Stimulated activated effector memory CD8-positive, alpha-beta T cell treated with anti-CD3 and anti-CD28 coated beads, Interleukin-12 subunit alpha, Interleukin-12 subunit beta, amount 100 ng/mL, for 72 hours (primary cell): ENCODE data around the gene SLC2A4.
A peak's percentile ranks its signal among the peaks of the same experiment; 100 is the strongest.

Experiments used
- ATAC-seq: fragments of 150-1000 bp; cut with Tn5 transposase; 2 replicates; pipeline ENCODE4 v1.10.0; 2021
- DNase-seq, 2 donors: peaks; one replicate each; pipeline ENCODE4 v3.0.0; 2021 to 2022; ENCODE audit warnings: low spot score in 2 of 2
- H3K27ac Mint-ChIP-seq: one replicate; pipeline ENCODE4 v1.8.0; 2022; ENCODE audit warnings: mild to moderate bottlenecking, mixed read lengths
- H3K36me3 Mint-ChIP-seq: one replicate; pipeline ENCODE4 v1.8.0; 2022; ENCODE audit warnings: mild to moderate bottlenecking, mixed read lengths
- H3K4me1 Mint-ChIP-seq: one replicate; pipeline ENCODE4 v1.8.0; 2022; ENCODE audit warnings: mixed read lengths
- H3K4me3 Mint-ChIP-seq: one replicate; pipeline ENCODE4 v1.8.0; 2022; ENCODE audit warnings: mild to moderate bottlenecking, mixed read lengths
- H3K9me3 Mint-ChIP-seq: one replicate; pipeline ENCODE4 v1.8.0; 2022; ENCODE audit warnings: mixed read lengths

The SLC2A4 gene

DNA sequence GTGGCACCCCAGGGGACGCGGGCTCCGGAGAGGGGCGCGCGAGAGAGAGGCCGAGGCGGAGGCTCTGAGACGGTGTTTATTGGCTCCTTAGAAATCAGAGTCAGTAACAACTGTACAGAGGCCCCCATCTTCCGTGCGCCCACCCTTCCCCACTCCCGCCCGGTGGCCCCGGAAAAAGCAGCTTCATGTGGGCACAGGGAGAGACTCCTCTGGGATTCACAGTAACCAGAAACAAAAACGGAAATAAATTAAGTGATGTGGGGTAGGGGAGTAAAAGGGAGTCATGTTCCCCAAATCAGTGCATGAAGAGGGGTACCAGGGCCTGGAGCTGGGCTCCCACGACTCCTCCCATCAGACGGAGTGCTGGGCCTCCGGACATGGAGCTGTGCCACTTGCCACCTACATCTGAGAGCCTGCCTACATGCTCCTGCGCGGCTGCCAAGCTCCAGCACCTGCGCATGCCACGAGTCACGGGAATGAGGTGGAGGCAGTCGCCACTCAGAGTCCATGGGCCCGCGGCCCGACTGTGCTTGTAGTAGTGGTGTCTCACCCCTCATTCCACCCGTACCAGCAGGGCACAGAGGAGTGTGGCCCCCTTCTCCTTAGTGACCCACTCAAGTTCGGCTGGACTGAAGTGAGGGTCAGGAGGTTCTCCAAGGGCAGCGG lies 34.2 kb downstream of the SLC2A4 start:
- Mint-ChIP-seq H3K27ac (peak overlapping the region; percentile 93), H3K36me3 (peaks cover 93% of the 10 kb centered on the region), H3K4me3 (peak overlapping the region; percentile 79), H3K9me3 (no peaks in the 10 kb centered on the region), H3K4me1 (peaks cover 58% of the 10 kb centered on the region)
- ATAC-seq (no peak), DNase-seq (no peak)

- Mint-ChIP-seq H3K4me3 (peak overlapping the region; percentile 39), H3K36me3 (peaks cover 93% of the 10 kb centered on the region), H3K4me1 (peaks cover 43% of the 10 kb centered on the region), H3K27ac (peak overlapping the region; percentile 66), H3K9me3 (no peaks in the 10 kb centered on the region)
- DNase-seq = no peak
- ATAC-seq = no peak
These were observed 35.8 kb downstream of the SLC2A4 start for GRCh38 chr17:7317161-7317803.

GRCh38 chr17:7318121-7318860 lies 36.8 kb downstream of the SLC2A4 start:
- peaks cover 93% of the 10 kb centered on the region for H3K36me3 Mint-ChIP-seq
- H3K27ac Mint-ChIP-seq = peak overlapping the region; percentile 89
- no peak for ATAC-seq
- H3K9me3 Mint-ChIP-seq = no peaks in the 10 kb centered on the region
- H3K4me3 Mint-ChIP-seq = no peak overlapping the region
- no peak for DNase-seq
- peaks cover 33% of the 10 kb centered on the region for H3K4me1 Mint-ChIP-seq

DNA sequence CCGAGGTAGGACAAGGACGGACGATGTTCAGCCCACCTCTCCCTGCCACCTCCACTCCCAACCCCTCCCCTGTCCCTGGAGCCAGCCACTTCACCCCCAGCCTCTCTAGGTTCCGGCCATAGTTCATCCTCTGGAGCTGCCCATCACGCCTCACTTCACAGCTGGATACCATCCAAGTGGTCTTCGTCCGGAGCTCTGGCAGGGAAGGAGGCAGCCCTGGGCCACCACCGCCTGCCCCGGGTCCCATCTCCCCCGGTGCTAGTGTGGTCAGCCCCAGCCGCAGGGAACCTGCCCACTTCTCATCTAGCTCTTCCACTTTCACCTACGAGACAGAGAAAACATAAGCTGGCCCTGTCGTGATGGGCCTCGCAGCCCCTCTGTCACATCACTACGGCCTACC lies 39.9 kb downstream of the SLC2A4 start:
- Mint-ChIP-seq H3K4me1 (peaks cover 19% of the 10 kb centered on the region), H3K36me3 (peaks cover 87% of the 10 kb centered on the region), H3K27ac (no peak overlapping the region), H3K9me3 (no peaks in the 10 kb centered on the region), H3K4me3 (no peak overlapping the region)
- ATAC-seq = no peak
- no peak for DNase-seq

- no peak for ATAC-seq
- Mint-ChIP-seq H3K4me3 (no peak overlapping the region), H3K9me3 (no peaks in the 10 kb centered on the region), H3K27ac (no peak overlapping the region), H3K4me1 (peaks cover 23% of the 10 kb centered on the region), H3K36me3 (peaks cover 85% of the 10 kb centered on the region)
- DNase-seq = no peak
These were observed 41.1 kb downstream of the SLC2A4 start for GRCh38 chr17:7322520-7323194.

GRCh38 chr17:7323731-7324437 lies 42.4 kb downstream of the SLC2A4 start:
- peaks cover 36% of the 10 kb centered on the region for H3K4me1 Mint-ChIP-seq
- ATAC-seq (peak; percentile 65), DNase-seq (peak; percentile 72 to 89)
- no peak overlapping the region for H3K4me3 Mint-ChIP-seq
- peaks cover 73% of the 10 kb centered on the region for H3K36me3 Mint-ChIP-seq
- no peaks in the 10 kb centered on the region for H3K9me3 Mint-ChIP-seq
- H3K27ac Mint-ChIP-seq = no peak overlapping the region

DNA sequence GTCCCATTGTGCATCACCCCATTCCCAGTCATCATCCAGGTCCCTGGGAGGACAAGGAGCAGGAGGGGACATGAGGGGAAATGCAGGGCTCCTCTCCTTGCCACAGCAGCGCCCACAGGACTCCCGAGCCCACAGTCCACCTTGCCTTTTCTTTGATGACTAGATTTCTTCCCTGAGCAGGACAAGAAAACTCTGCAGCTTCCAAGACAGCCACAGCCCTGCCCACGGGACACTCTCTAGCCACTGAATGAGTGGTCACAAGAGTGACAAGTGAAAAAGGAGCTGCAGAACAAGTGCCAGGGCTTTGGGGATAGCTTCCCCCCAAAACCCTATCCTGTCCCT lies 42.9 kb downstream of the SLC2A4 start:
- Mint-ChIP-seq H3K4me1 (peaks cover 37% of the 10 kb centered on the region), H3K9me3 (no peaks in the 10 kb centered on the region), H3K36me3 (peaks cover 70% of the 10 kb centered on the region), H3K4me3 (no peak overlapping the region), H3K27ac (no peak overlapping the region)
- ATAC-seq (no peak), DNase-seq (no peak)

DNA sequence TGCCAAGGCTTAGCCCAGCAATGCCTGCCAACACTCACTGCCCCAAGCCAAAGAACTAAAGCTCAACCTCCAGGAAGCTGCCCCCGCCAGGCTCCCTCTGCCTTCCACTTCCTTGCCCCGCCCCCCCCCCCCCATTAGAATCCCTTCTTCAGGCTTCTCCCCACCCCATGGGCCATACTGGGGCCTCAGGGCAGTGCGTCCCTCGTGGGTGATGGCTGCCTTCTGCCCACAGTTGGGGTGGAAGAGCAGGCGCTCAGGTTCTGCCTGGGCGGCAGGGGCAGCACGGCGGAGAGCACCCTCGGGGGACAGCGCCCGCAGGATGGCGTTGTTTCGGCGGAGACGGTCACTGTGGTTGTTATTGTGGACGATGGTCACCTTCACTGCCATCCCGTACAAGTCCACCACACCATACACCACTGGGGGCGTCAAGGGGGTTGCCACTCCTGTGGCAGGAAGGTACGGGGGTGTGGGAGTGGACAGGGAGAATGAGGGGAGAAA lies 43.6 kb downstream of the SLC2A4 start:
- Mint-ChIP-seq H3K36me3 (peaks cover 70% of the 10 kb centered on the region), H3K27ac (peak overlapping the region; percentile 43)

GRCh38 chr17:7326186-7326585 lies 44.7 kb downstream of the SLC2A4 start:
- DNase-seq (no peak), ATAC-seq (no peak)
- Mint-ChIP-seq H3K36me3 (peaks cover 63% of the 10 kb centered on the region), H3K9me3 (no peaks in the 10 kb centered on the region), H3K4me1 (peaks cover 52% of the 10 kb centered on the region), H3K4me3 (no peak overlapping the region), H3K27ac (no peak overlapping the region)

More for the DNA sequence above, 43.6 kb downstream of the SLC2A4 start:
- Mint-ChIP-seq H3K9me3 (no peaks in the 10 kb centered on the region), H3K4me3 (no peak overlapping the region), H3K4me1 (peaks cover 43% of the 10 kb centered on the region)
- ATAC-seq = no peak
- DNase-seq = no peak

- Mint-ChIP-seq H3K27ac (peak overlapping the region; percentile 0), H3K4me3 (peak overlapping the region; percentile 88), H3K4me1 (peaks cover 52% of the 10 kb centered on the region), H3K9me3 (no peaks in the 10 kb centered on the region), H3K36me3 (peaks cover 55% of the 10 kb centered on the region)
- no peak for DNase-seq
- ATAC-seq = no peak
These were observed 45.5 kb downstream of the SLC2A4 start for GRCh38 chr17:7327056-7327455.

GRCh38 chr17:7327501-7327900 lies 46.0 kb downstream of the SLC2A4 start:
- ATAC-seq (no peak), DNase-seq (no peak)
- Mint-ChIP-seq H3K36me3 (peaks cover 50% of the 10 kb centered on the region), H3K4me3 (peak overlapping the region; percentile 88), H3K27ac (peak overlapping the region; percentile 0), H3K9me3 (no peaks in the 10 kb centered on the region), H3K4me1 (peaks cover 56% of the 10 kb centered on the region)

- Mint-ChIP-seq H3K9me3 (no peaks in the 10 kb centered on the region), H3K36me3 (peaks cover 45% of the 10 kb centered on the region), H3K4me3 (peak overlapping the region; percentile 88), H3K4me1 (peaks cover 59% of the 10 kb centered on the region), H3K27ac (peak overlapping the region; percentile 0)
- DNase-seq (no peak), ATAC-seq (no peak)
These were observed 46.5 kb downstream of the SLC2A4 start for GRCh38 chr17:7328009-7328408.

- DNase-seq = no peak
- Mint-ChIP-seq H3K4me3 (peak within 1 kb of the TSS; percentile 88), H3K4me1 (peaks cover 61% of the 10 kb centered on the region), H3K9me3 (no peaks in the 10 kb centered on the region), H3K36me3 (peaks cover 38% of the 10 kb centered on the region), H3K27ac (peak within 1 kb of the TSS; percentile 95)
- ATAC-seq = peak; percentile 39
These were observed 47.4 kb downstream of the SLC2A4 start, which contains the start of gene NEURL4 for GRCh38 chr17:7328840-7329373. Gene NEURL4, minus strand, starts transcription at chr17:7329335. Its CDS starts 23 bp downstream, at chr17:7329312.

- peak; percentile 89 to 97 for DNase-seq
- H3K36me3 Mint-ChIP-seq = peaks cover 33% of the 10 kb centered on the region
- peaks cover 56% of the 10 kb centered on the region for H3K4me1 Mint-ChIP-seq
- peak; percentile 81 for ATAC-seq
- H3K9me3 Mint-ChIP-seq = no peaks in the 10 kb centered on the region
- H3K4me3 Mint-ChIP-seq = peak overlapping the region; percentile 88
- peak overlapping the region; percentile 95 for H3K27ac Mint-ChIP-seq
These were observed 48.0 kb downstream of the SLC2A4 start for GRCh38 chr17:7329374-7329996.
